ENCODE results near the gene TMEM229A.
"Not testable (repeated sequence)": the region's sequence is repeated elsewhere in the genome, so short reads cannot be mapped to it uniquely, and the experiment has no call there.

Gene TMEM229A

GRCh38 chr7:124032369-124033094 is at the start of gene TMEM229A:
Gene TMEM229A, minus strand, starts transcription at chr7:124033067. Its CDS starts 64 bp downstream, at chr7:124033003.
- DNase-seq, result peak; percentile 55

- not testable (repeated sequence) for DNase-seq
Measured at GRCh38 chr7:124082234-124082633, 49.4 kb upstream of the TMEM229A start.

GRCh38 chr7:124077546-124077945 is 44.7 kb upstream of the TMEM229A start:
- no peak for DNase-seq

GRCh38 chr7:124076841-124077240 is 44.0 kb upstream of the TMEM229A start:
- DNase-seq, result no peak

GRCh38 chr7:124074007-124074406 is 41.1 kb upstream of the TMEM229A start:
- no peak for DNase-seq

- DNase-seq, result no peak
Measured at GRCh38 chr7:124073310-124073645, 40.4 kb upstream of the TMEM229A start.

- no peak for DNase-seq
Measured at GRCh38 chr7:124072603-124073309, 39.9 kb upstream of the TMEM229A start.

GRCh38 chr7:124071843-124072242 is 39.0 kb upstream of the TMEM229A start:
- peak; percentile 77 for DNase-seq

GRCh38 chr7:124062171-124062570 is 29.3 kb upstream of the TMEM229A start:
- DNase-seq, result no peak

- DNase-seq, result no peak
Measured at GRCh38 chr7:124060528-124060927, 27.7 kb upstream of the TMEM229A start.

GRCh38 chr7:124059375-124059774 is 26.5 kb upstream of the TMEM229A start:
- no peak for DNase-seq

- DNase-seq, result no peak
Measured at GRCh38 chr7:124058515-124058914, 25.6 kb upstream of the TMEM229A start.

GRCh38 chr7:124057872-124058271 is 25.0 kb upstream of the TMEM229A start:
- DNase-seq, result no peak

- DNase-seq, result no peak
Measured at GRCh38 chr7:124056234-124056633, 23.4 kb upstream of the TMEM229A start.

- no peak for DNase-seq
Measured at GRCh38 chr7:124051681-124052377, 19.0 kb upstream of the TMEM229A start.

GRCh38 chr7:124042826-124043225 is 10.0 kb upstream of the TMEM229A start:
- DNase-seq, result no peak

- DNase-seq, result no peak
Measured at GRCh38 chr7:124041439-124041838, 8.6 kb upstream of the TMEM229A start.

- DNase-seq, result not testable (repeated sequence)
Measured at GRCh38 chr7:124037902-124038301, 5.0 kb upstream of the TMEM229A start.

GRCh38 chr7:124035706-124036105 is 2.8 kb upstream of the TMEM229A start:
- DNase-seq, result no peak

GRCh38 chr7:124034754-124035100 is 1.9 kb upstream of the TMEM229A start:
- DNase-seq, result no peak

GRCh38 chr7:124033807-124034753 is 1.2 kb upstream of the TMEM229A start:
- DNase-seq, result no peak

GRCh38 chr7:124033095-124033806 is 384 bp upstream of the TMEM229A start:
- peak; percentile 48 for DNase-seq
